Central memory CD4-positive, alpha-beta T cell (primary cell): ENCODE data around the gene PREX1.
"Not testable (repeated sequence)": the region's sequence is repeated elsewhere in the genome, so short reads cannot be mapped to it uniquely, and the experiment has no call there.

Experiments
- DNase-seq: peaks from one replicate; pipeline ENCODE4 v3.0.0; 2022
- total RNA-seq, 3 experiments: gene quantifications; one replicate each; lab custom pipeline; 2026; lab: John Stamatoyannopoulos, UW

PREX1 gene
- 168 to 488 (median 437) reads per million in 3 experiments for total RNA-seq

- peak; percentile 83 for DNase-seq
Measured at GRCh38 chr20:48827855-48828733, at the start of gene PREX1. PREX1 (minus strand) TSS chr20:48827999; CDS start chr20:48827860, 139 bp downstream.

- DNase-seq: peak; percentile 16
Measured at GRCh38 chr20:48877304-48877703, 49.5 kb upstream of the PREX1 start.

GRCh38 chr20:48875914-48876240, 48.1 kb upstream of the PREX1 start:
- no peak for DNase-seq

- DNase-seq: no peak
Measured at GRCh38 chr20:48875233-48875913, 47.6 kb upstream of the PREX1 start.

- not testable (repeated sequence) for DNase-seq
Measured at GRCh38 chr20:48869442-48869841, 41.6 kb upstream of the PREX1 start.

GRCh38 chr20:48866936-48867335, 39.1 kb upstream of the PREX1 start:
- no peak for DNase-seq

- no peak for DNase-seq
Measured at GRCh38 chr20:48864738-48865318, 37.0 kb upstream of the PREX1 start.

GRCh38 chr20:48864254-48864653, 36.5 kb upstream of the PREX1 start:
- no peak for DNase-seq

- no peak for DNase-seq
Measured at GRCh38 chr20:48862279-48862678, 34.5 kb upstream of the PREX1 start.

GRCh38 chr20:48861444-48861843, 33.6 kb upstream of the PREX1 start:
- no peak for DNase-seq

- no peak for DNase-seq
Measured at GRCh38 chr20:48858075-48858790, 30.4 kb upstream of the PREX1 start.

- no peak for DNase-seq
Measured at GRCh38 chr20:48856130-48856529, 28.3 kb upstream of the PREX1 start.

- no peak for DNase-seq
Measured at GRCh38 chr20:48855046-48855445, 27.2 kb upstream of the PREX1 start.

- DNase-seq: no peak
Measured at GRCh38 chr20:48852609-48853008, 24.8 kb upstream of the PREX1 start.

GRCh38 chr20:48851579-48851978, 23.8 kb upstream of the PREX1 start:
- DNase-seq: no peak

GRCh38 chr20:48850977-48851299, 23.1 kb upstream of the PREX1 start:
- no peak for DNase-seq

GRCh38 chr20:48850257-48850976, 22.6 kb upstream of the PREX1 start:
- DNase-seq: no peak

GRCh38 chr20:48849779-48850178, 22.0 kb upstream of the PREX1 start:
- no peak for DNase-seq

- no peak for DNase-seq
Measured at GRCh38 chr20:48849299-48849698, 21.5 kb upstream of the PREX1 start.

GRCh38 chr20:48847498-48848205, 19.9 kb upstream of the PREX1 start:
- DNase-seq: no peak

GRCh38 chr20:48846516-48847492, 19.0 kb upstream of the PREX1 start:
- DNase-seq: no peak
